Nephron (organoid): ENCODE results near the gene NAGA.

Experiments used
- H3K27ac Mint-ChIP-seq, 3 experiments: 2 replicates each; pipeline ENCODE4 v1.8.0; 2020; ENCODE audit warnings: mixed read lengths in 3 of 3, mild to moderate bottlenecking in 2 of 3, moderate library complexity in 1 of 3
- H3K27me3 Mint-ChIP-seq: 2 replicates; pipeline ENCODE4 v1.8.0; 2021; ENCODE audit warnings: low read depth, mild to moderate bottlenecking, moderate library complexity, mixed read lengths
- H3K36me3 Mint-ChIP-seq: 2 replicates; pipeline ENCODE4 v1.8.0; 2020; ENCODE audit warnings: low read depth, mixed read lengths
- H3K4me1 Mint-ChIP-seq: 2 replicates; pipeline ENCODE4 v1.8.0; 2020; ENCODE audit warnings: mixed read lengths
- H3K4me3 Mint-ChIP-seq, 3 experiments: 2 replicates each; pipeline ENCODE4 v1.8.0; 2020; ENCODE audit warnings: mild to moderate bottlenecking in 3 of 3, mixed read lengths in 3 of 3, moderate library complexity in 2 of 3
- H3K9me3 Mint-ChIP-seq: 2 replicates; pipeline ENCODE4 v1.8.0; 2020; ENCODE audit warnings: mixed read lengths
- TF ChIP-seq, protein P1 (sequence below), 3 experiments: fragments of 200-600 bp; sonication (generic); IDR thresholded peaks; one replicate each; pipeline ENCODE4 v1.5.0; 2021; ENCODE audit warnings: antibody characterized with exemption in 3 of 3; ENCODE audit not compliant: unreplicated experiment in 3 of 3

The NAGA gene

GRCh38 chr22:42060489-42060888 is 10.1 kb downstream of the NAGA start:
- Mint-ChIP-seq H3K4me3 (no peak overlapping the region), H3K27ac (no peak overlapping the region), H3K36me3 (peaks cover 53% of the 10 kb centered on the region), H3K4me1 (no peaks in the 10 kb centered on the region), H3K9me3 (peaks cover 21% of the 10 kb centered on the region), H3K27me3 (no peaks in the 10 kb centered on the region)
- TF ChIP-seq, protein P1, sequence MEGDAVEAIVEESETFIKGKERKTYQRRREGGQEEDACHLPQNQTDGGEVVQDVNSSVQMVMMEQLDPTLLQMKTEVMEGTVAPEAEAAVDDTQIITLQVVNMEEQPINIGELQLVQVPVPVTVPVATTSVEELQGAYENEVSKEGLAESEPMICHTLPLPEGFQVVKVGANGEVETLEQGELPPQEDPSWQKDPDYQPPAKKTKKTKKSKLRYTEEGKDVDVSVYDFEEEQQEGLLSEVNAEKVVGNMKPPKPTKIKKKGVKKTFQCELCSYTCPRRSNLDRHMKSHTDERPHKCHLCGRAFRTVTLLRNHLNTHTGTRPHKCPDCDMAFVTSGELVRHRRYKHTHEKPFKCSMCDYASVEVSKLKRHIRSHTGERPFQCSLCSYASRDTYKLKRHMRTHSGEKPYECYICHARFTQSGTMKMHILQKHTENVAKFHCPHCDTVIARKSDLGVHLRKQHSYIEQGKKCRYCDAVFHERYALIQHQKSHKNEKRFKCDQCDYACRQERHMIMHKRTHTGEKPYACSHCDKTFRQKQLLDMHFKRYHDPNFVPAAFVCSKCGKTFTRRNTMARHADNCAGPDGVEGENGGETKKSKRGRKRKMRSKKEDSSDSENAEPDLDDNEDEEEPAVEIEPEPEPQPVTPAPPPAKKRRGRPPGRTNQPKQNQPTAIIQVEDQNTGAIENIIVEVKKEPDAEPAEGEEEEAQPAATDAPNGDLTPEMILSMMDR (IDR thresholded peaks at IDR 0.05; ENCODE audit: unreplicated experiment in 3 of 3) = no peak

DNA sequence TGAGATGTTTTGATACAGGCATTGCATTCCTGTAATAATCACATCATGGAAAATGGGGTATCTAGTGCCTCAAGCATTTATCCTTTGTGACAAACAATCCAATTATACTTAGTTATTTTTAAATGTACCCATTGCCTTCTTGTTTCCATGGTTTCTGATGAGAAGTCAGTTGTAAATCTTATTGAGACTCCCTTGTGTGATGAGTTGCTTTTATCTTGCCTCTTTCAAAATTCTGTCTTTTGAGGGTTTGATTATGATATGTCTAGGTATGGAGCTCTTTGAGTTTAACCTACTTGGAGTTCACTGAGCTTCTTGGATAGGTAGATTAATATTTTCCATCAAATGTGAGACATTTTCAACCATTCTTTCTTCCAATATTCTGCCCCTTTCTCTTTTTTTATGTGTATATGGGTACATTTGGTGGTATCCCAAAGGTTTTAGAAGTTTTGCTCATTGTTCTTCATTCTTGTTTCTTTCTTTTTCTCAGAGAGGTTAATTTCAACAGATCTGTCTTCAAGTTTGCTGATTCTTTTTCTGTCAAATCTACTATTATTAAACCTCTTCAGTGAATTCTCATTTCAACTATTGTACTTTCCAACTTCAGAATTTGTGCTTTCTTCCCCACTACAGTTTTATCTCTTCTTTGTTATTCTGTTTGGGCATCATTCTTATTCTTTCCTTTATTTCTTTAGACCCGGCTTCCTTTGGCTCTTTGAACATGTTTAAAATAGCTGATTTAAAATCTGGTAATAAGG is 13.7 kb downstream of the NAGA start:
- Mint-ChIP-seq H3K27me3 (no peaks in the 10 kb centered on the region), H3K9me3 (peaks cover 21% of the 10 kb centered on the region), H3K4me1 (no peaks in the 10 kb centered on the region), H3K4me3 (no peak overlapping the region), H3K36me3 (peaks cover 38% of the 10 kb centered on the region), H3K27ac (no peak overlapping the region)
- TF ChIP-seq, protein P1 (IDR thresholded peaks at IDR 0.05; ENCODE audit: unreplicated experiment in 3 of 3) = no peak

- Mint-ChIP-seq H3K4me3 (no peak overlapping the region), H3K4me1 (no peaks in the 10 kb centered on the region), H3K36me3 (peaks cover 9% of the 10 kb centered on the region), H3K9me3 (peaks cover 17% of the 10 kb centered on the region), H3K27me3 (no peaks in the 10 kb centered on the region), H3K27ac (no peak overlapping the region)
- TF ChIP-seq, protein P1 (IDR thresholded peaks at IDR 0.05; ENCODE audit: unreplicated experiment in 3 of 3) = no peak
Measured at GRCh38 chr22:42052765-42053164, 17.8 kb downstream of the NAGA start.

GRCh38 chr22:42050641-42051180 is 19.9 kb downstream of the NAGA start:
- TF ChIP-seq, protein P1 (IDR thresholded peaks at IDR 0.05; ENCODE audit: unreplicated experiment in 3 of 3) = no peak
- Mint-ChIP-seq H3K4me1 (no peaks in the 10 kb centered on the region), H3K4me3 (no peak overlapping the region), H3K36me3 (no peaks in the 10 kb centered on the region), H3K27me3 (no peaks in the 10 kb centered on the region), H3K9me3 (no peaks in the 10 kb centered on the region), H3K27ac (no peak overlapping the region)

GRCh38 chr22:42041784-42042183 is 28.8 kb downstream of the NAGA start:
- H3K27me3 Mint-ChIP-seq = peaks cover 3% of the 10 kb centered on the region
- peaks cover 29% of the 10 kb centered on the region for H3K9me3 Mint-ChIP-seq
- H3K4me3 Mint-ChIP-seq = no peak overlapping the region
- TF ChIP-seq, protein P1 (IDR thresholded peaks at IDR 0.05; ENCODE audit: unreplicated experiment in 3 of 3) = no peak
- H3K4me1 Mint-ChIP-seq = no peaks in the 10 kb centered on the region
- H3K27ac Mint-ChIP-seq = no peak overlapping the region
- peaks cover 7% of the 10 kb centered on the region for H3K36me3 Mint-ChIP-seq

GRCh38 chr22:42039271-42039670 is 31.3 kb downstream of the NAGA start:
- H3K9me3 Mint-ChIP-seq = peaks cover 33% of the 10 kb centered on the region
- peaks cover 3% of the 10 kb centered on the region for H3K27me3 Mint-ChIP-seq
- H3K36me3 Mint-ChIP-seq = peaks cover 7% of the 10 kb centered on the region
- H3K27ac Mint-ChIP-seq = no peak overlapping the region
- TF ChIP-seq, protein P1 (IDR thresholded peaks at IDR 0.05; ENCODE audit: unreplicated experiment in 3 of 3) = no peak
- no peaks in the 10 kb centered on the region for H3K4me1 Mint-ChIP-seq
- H3K4me3 Mint-ChIP-seq = no peak overlapping the region
